Heart right ventricle (tissue), 16 donors: ENCODE data around the gene THSD7A. TPM values are rescaled to one million over a fixed set of nuclear protein-coding genes. Genes with fewer than 3 reads are reported as not detected.

Source experiments
- ATAC-seq, 8 donors: fragments of 200-7000 bp; cut with Tn5 transposase; one replicate each; pipeline ENCODE4 v1.9.1; 2020; ENCODE audit warnings: mild to moderate bottlenecking in 8 of 8, moderate library complexity in 8 of 8, moderate number of reproducible peaks in 1 of 8
- DNase-seq, 2 donors: peaks; one replicate each; pipeline ENCODE4 v3.0.0-alpha.2; 2020
- H3K27ac ChIP-seq, 10 donors: fragments of 200-600 bp; sonication (generic) in 2 of 10; one replicate each; pipeline versions ENCODE4 v1.5.0 to v1.8.0; 2020 to 2022; ENCODE audit warnings: mild to moderate bottlenecking in 3 of 10
- H3K27me3 ChIP-seq, 7 donors: fragments of 200-600 bp; one replicate each; pipeline ENCODE4 v1.8.0; 2021 to 2022; ENCODE audit warnings: mild to moderate bottlenecking in 2 of 7
- H3K36me3 ChIP-seq, 9 donors: fragments of 200-600 bp; sonication (generic) in 1 of 9; one replicate each; pipeline versions ENCODE4 v1.5.0 to v1.8.0; 2020 to 2022; ENCODE audit warnings: mild to moderate bottlenecking in 2 of 9
- H3K4me1 ChIP-seq, 9 donors: fragments of 200-600 bp; sonication (generic) in 1 of 9; one replicate each; pipeline versions ENCODE4 v1.5.0 to v1.8.0; 2020 to 2022; ENCODE audit warnings: mild to moderate bottlenecking in 4 of 9
- H3K4me3 ChIP-seq, 10 donors: fragments of 200-600 bp; sonication (generic) in 2 of 10; one replicate each; pipeline versions ENCODE4 v1.5.0 to v1.8.0; 2020 to 2022; ENCODE audit warnings: mild to moderate bottlenecking in 7 of 10, moderate library complexity in 2 of 10
- H3K9me3 ChIP-seq, 11 donors: fragments of 200-600 bp in 10 of 11; sonication (generic) in 2 of 11; one replicate each; pipeline versions ENCODE4 v1.5.0 to v1.8.0; 2013 to 2022; ENCODE audit warnings: mild to moderate bottlenecking in 2 of 11, control low read depth in 1 of 11, moderate library complexity in 1 of 11
- WGBS, 2 donors: extraction: QIAGEN DNeasy Blood & Tissue Kit; methylation state at CpG; one replicate each; pipeline ENCODE4 v1.1.7; 2013; ENCODE audit warnings: inconsistent platforms in 1 of 2; 5-methylcytosine and 5-hydroxymethylcytosine counted together
- intact Hi-C, 10 donors: fragments of 100-400 bp; cut with DNase I; formaldehyde crosslinking; loops; one replicate each; pipeline versions ENCODE4 v1.11.1 to v1.14.2; 2022
- polyA plus RNA-seq, 2 donors: library from polyadenylated mRNA; stranded (reverse); fragments of 200-250 nt; gene quantifications; one replicate each; pipeline ENCODE4 v1.2.3, GENCODE V29; 2013
- total RNA-seq, 10 donors: library from RNA; stranded (reverse); fragmentation: NEBNext Ultra II Directional in 3 of 10; extraction: Animal tissue kit (Norgen Biotek cat#: 25700) in 3 of 10; gene quantifications; one replicate each; pipeline versions ENCODE4 v1.2.1 to v1.2.4, GENCODE V29; 2021 to 2023
- TF ChIP-seq, protein P1 (sequence below), 9 donors: fragments of 200-600 bp; sonication (generic) in 2 of 9; IDR thresholded peaks; one replicate each; pipeline versions ENCODE4 v1.5.0 to v1.8.0; 2021 to 2022; ENCODE audit warnings: antibody characterized with exemption in 9 of 9, mild to moderate bottlenecking in 5 of 9, moderate library complexity in 1 of 9
- donor health status: Arrhythmogenic right ventricular cardiomyopathy.
- donor health status: ischemic (EF 13 %, LVEDD 7.1; RV severe dilation, severe dysfunction).
- donor health status: healthy with polysubstance abuse.
- donor health status: DM: no; HTN: yes; CAD: no.
- donor health status: DM: no; HTN: no; CAD: no.
- donor health status: ischemic (EF 25% LVEDD 6.9; RV normal size, moderate dysfunction).
- donor health status: ischemic (EF 25% LVEDD 5.7; RV mildly dilated, moderate dysfunction).
- donor health status: healthy.
- donor health status: DM: yes; HTN: yes; CAD: no.
- donor health status: Ischemic cardiomyopathy.
- donor health status: ischemic (EF 35%, LVEDD 5.7; RV mildly dilated, moderate dysfunction).
- donor health status: nonischemic (EF 11% LVEDD 7.7; RV severe dilation, severe dysfunction).
- donor health status: DM: yes; HTN: yes; CAD: no.
- donor health status: PGD.
- donor health status: ischemic (EF 29% LVEDD 5.4; RV normal size, mild dysfunction).
- donor health status: nonischemic (EF 23%, LVEDD 6.1; RV moderate dilation, normal function).

The THSD7A gene
- total and polyA plus RNA-seq, 12 donors = 0.22 to 3.4 (median 1.2) TPM

DNA sequence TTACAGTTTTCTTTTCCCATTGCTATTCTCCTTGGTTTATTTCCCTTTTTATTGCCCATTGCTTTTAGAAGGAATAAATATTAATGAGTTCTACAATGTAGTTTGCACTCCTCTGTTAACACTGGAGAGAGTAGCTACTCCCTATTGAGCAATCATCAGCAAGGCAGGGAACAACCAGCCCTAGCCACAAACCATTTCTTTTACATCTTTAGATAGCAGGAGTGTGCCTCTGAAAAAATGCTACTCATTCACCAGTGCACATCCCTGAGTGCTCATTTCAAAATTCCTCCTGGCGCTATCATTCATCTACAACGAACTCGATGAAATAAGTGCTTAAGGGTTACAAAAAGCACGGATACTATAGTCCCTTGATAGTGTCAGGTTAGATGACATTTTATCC is 252.9 kb downstream of the THSD7A start:
- Histone ChIP-seq H3K27ac (no peak overlapping the region), H3K36me3 (no peaks in the 10 kb centered on the region), H3K9me3 (no peaks in the 10 kb centered on the region), H3K4me1 (peaks cover 0 to 6% (median 0%) of the 10 kb centered on the region in 9 donors), H3K27me3 (no peaks in the 10 kb centered on the region), H3K4me3 (no peak overlapping the region)
- intact Hi-C loops = no loop called here
- TF ChIP-seq, protein P1, sequence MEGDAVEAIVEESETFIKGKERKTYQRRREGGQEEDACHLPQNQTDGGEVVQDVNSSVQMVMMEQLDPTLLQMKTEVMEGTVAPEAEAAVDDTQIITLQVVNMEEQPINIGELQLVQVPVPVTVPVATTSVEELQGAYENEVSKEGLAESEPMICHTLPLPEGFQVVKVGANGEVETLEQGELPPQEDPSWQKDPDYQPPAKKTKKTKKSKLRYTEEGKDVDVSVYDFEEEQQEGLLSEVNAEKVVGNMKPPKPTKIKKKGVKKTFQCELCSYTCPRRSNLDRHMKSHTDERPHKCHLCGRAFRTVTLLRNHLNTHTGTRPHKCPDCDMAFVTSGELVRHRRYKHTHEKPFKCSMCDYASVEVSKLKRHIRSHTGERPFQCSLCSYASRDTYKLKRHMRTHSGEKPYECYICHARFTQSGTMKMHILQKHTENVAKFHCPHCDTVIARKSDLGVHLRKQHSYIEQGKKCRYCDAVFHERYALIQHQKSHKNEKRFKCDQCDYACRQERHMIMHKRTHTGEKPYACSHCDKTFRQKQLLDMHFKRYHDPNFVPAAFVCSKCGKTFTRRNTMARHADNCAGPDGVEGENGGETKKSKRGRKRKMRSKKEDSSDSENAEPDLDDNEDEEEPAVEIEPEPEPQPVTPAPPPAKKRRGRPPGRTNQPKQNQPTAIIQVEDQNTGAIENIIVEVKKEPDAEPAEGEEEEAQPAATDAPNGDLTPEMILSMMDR (IDR thresholded peaks at IDR 0.05) = no peak
- WGBS, 2 donors = 89 to 90% methylated on average over 4 of the region's 4 CpGs
- ATAC-seq (no peak), DNase-seq (no peak)

DNA sequence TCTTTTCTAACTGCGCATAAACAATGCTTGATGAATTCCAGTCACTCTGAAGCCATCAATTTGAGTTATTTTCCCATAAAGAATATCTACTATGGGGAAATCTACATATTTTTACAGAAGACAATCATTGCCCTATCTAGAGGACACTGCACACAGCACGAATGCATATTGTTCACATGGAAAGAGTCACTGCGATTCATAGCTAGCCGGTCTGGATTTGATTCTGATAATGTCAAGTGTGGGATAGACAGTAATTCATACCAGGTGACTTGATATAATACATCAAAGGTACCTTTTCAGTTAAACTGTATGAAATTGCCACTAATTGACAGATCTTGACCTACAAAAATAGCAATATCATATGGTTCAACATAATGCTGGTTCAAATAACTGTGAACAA is 255.7 kb downstream of the THSD7A start:
- WGBS, 2 donors = 91 to 97% methylated on average over 4 of the region's 4 CpGs
- no peaks in the 10 kb centered on the region for H3K36me3 ChIP-seq
- intact Hi-C loops = no loop called here
- no peaks in the 10 kb centered on the region for H3K27me3 ChIP-seq
- no peaks in the 10 kb centered on the region for H3K4me1 ChIP-seq
- no peaks in the 10 kb centered on the region for H3K9me3 ChIP-seq
- no peak overlapping the region for H3K4me3 ChIP-seq
- ATAC-seq = no peak
- DNase-seq = no peak
- H3K27ac ChIP-seq = no peak overlapping the region
- TF ChIP-seq, protein P1 (IDR thresholded peaks at IDR 0.05) = no peak

DNA sequence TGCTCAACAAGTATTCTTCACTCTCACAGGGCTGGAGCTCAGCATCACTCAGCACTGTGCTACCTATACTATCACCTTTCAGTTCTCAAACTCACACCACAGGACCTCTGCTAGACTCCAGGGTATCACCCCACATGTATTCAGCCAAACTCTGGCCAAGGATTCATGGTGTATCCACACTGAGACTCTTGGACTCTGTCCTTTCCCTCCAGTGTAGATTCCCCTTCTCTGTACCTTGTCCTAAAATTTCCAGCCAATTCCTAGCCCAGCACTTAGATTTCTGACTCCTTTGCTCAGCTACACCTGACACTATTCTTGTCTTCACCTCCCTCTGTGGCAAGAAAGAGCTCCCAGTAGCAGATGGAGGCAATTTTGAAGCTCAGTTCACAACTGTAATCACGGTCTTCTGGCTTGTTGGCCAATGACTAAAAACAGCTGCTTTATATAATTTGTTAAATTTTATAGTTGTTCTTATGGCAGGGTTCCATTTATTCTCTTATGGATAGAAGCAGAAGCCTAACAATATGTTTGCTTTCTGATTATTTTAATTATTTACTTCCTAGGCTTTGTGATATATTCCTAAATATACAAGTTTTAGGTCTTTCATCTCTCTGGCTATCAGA is 258.8 kb downstream of the THSD7A start:
- WGBS, 2 donors = 71 to 78% methylated on average over 1 of the region's 1 CpG
- DNase-seq = no peak
- H3K4me1 ChIP-seq = no peaks in the 10 kb centered on the region
- no peaks in the 10 kb centered on the region for H3K27me3 ChIP-seq
- H3K36me3 ChIP-seq = no peaks in the 10 kb centered on the region
- intact Hi-C loops = no loop called here
- peaks cover 0 to 3% (median 0%) of the 10 kb centered on the region in 11 donors for H3K9me3 ChIP-seq
- H3K4me3 ChIP-seq = no peak overlapping the region
- no peak overlapping the region for H3K27ac ChIP-seq
- TF ChIP-seq, protein P1 (IDR thresholded peaks at IDR 0.05) = no peak
- no peak for ATAC-seq

DNA sequence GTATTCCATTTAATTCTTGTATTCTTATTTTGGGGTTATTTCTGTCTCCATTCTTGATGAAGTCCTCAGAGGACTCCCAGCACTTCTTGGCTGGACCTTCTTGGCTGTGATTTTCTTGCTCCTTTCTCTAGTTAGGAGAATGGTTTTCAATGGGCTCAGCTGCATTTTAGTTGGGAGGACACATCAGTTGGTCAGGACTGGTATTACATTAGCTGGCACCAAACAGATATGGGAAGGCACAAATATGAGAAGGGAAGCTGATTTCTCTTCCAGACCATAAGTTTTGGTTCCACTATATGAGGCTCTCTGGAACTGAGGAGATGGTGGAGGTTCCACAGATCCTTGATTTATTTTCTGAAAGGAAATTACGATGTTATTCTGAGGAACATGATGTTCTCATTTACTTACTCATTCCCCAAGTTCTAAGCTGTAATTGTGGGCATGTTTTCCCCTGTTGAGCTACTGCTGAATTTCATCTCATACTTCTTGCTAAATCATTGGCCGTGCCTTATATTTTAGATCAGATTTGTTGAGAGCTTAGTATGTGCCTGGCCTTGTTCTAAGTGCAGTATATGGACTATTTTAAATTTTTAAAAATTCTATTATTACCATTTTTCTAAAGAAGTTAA is 261.0 kb downstream of the THSD7A start:
- Histone ChIP-seq H3K27ac (no peak overlapping the region), H3K4me1 (no peaks in the 10 kb centered on the region), H3K36me3 (no peaks in the 10 kb centered on the region), H3K27me3 (no peaks in the 10 kb centered on the region), H3K9me3 (peaks cover 0 to 3% (median 0%) of the 10 kb centered on the region in 11 donors), H3K4me3 (no peak overlapping the region)
- TF ChIP-seq, protein P1 (IDR thresholded peaks at IDR 0.05) = no peak
- intact Hi-C loops = no loop called here
- DNase-seq (no peak), ATAC-seq (no peak)
- 93 to 98% methylated on average over 2 of the region's 2 CpGs for WGBS, 2 donors
